Stimulated activated CD8-positive, alpha-beta memory T cell treated with anti-CD3 and anti-CD28 coated beads, Interleukin-12 subunit alpha, Interleukin-12 subunit beta, amount 100 ng/mL, for 24 hours (primary cell): ENCODE data around the gene NAP1L2.
"Not testable (repeated sequence)": the region's sequence is repeated elsewhere in the genome, so short reads cannot be mapped to it uniquely, and the experiment has no call there.

Source experiments
- DNase-seq: peaks from one replicate; pipeline ENCODE4 v3.0.0-alpha.2; 2020; ENCODE audit errors: extremely low read depth

Gene NAP1L2, protein sequence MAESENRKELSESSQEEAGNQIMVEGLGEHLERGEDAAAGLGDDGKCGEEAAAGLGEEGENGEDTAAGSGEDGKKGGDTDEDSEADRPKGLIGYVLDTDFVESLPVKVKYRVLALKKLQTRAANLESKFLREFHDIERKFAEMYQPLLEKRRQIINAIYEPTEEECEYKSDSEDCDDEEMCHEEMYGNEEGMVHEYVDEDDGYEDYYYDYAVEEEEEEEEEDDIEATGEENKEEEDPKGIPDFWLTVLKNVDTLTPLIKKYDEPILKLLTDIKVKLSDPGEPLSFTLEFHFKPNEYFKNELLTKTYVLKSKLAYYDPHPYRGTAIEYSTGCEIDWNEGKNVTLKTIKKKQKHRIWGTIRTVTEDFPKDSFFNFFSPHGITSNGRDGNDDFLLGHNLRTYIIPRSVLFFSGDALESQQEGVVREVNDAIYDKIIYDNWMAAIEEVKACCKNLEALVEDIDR

DNA sequence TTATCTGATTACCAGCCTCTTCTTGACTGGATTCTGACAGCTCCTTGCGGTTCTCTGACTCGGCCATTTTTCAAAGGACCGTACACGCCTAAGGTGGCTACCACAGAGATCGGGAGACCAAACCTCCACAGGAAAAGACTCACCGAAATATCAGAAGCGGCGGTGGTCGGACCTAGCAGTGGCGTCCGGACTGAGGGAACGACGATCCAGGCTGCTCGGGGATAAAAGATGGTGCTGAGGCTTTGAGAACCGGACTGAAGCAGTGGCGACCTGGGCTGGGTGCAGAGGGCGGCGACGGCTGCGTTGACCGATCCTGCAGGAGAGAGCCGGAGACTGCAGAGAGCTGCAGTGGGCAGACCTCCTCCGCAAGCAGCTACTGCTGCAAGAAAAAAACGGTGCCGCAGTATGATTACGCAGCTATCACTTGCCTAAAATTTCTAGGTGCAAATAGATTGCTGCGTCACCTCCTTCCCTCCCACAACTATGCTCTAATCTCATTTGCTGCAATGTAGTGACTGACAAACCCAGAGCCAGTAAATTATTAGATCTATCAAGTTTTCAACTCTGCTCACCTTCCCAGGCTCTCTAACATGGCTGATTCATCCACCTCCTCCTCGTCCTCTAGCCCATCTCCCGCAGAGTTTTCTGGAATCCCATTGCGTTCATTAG, at the start of gene NAP1L2:
Gene NAP1L2, minus strand, starts transcription at position 426 of the 669 bp plus-strand sequence. Its CDS starts 359 bp downstream, at position 67.
- no peak for DNase-seq

GRCh38 chrX:73262991-73263390, 48.3 kb upstream of the NAP1L2 start:
- DNase-seq = no peak

GRCh38 chrX:73239242-73239641, 24.6 kb upstream of the NAP1L2 start:
- DNase-seq = no peak

DNA sequence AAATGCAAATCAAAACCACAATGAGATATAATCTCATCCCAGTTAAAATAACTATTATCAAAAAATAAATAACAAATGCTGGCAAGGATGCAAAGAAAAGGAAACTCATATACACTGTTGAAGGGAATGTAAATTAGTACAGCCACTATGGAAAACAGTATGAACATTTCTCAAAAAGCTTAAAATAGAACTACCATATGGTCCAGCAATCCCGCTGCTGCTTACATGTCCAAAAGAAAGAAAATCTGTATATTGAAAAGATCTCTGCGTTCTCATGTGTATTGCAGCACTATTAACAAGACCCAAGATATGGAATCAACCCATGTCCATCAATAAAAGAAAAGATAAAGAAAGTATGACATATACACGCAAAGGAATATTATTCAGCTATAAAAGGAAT, 3.0 kb upstream of the NAP1L2 start:
- DNase-seq = no peak

GRCh38 chrX:73215246-73215645, 595 bp upstream of the NAP1L2 start:
- DNase-seq = no peak

DNA sequence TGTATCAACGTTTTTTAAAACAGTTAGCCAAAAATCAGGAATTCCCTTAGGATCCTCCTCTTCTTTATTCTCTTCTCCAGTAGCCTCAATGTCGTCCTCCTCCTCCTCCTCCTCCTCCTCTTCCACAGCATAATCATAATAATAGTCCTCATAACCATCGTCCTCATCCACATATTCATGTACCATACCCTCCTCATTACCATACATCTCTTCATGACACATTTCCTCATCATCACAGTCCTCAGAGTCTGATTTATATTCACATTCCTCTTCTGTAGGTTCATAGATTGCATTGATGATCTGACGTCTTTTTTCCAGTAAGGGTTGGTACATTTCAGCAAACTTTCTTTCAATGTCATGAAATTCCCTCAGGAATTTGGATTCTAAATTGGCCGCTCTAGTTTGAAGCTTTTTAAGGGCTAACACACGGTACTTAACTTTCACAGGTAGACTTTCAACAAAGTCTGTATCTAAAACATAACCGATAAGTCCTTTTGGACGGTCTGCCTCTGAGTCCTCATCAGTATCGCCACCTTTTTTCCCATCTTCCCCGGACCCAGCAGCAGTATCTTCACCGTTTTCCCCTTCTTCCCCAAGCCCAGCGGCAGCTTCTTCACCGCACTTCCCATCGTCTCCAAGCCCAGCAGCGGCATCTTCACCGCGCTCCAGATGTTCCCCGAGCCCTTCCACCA, 771 bp downstream of the NAP1L2 start:
- DNase-seq = no peak

DNA sequence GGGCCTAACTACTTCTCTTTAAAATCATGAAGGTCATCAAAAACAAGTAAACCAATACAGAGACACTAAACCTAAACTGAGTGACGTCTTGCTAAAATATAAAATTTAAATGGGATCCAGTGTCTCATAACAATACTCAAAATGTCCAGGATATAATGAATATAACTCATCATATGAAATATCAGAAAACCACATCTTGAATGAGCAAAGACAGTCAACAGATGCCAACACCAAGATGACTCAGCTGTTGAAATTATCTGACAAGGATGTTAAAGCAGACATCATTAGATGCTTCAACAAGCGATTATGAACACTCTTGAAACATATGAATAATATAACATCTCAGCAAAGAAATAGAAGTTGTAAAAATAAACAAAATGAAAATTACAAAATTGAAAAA, 8.3 kb downstream of the NAP1L2 start:
- no peak for DNase-seq

- no peak for DNase-seq
These were observed 32.0 kb downstream of the NAP1L2 start for GRCh38 chrX:73182502-73183114.

DNA sequence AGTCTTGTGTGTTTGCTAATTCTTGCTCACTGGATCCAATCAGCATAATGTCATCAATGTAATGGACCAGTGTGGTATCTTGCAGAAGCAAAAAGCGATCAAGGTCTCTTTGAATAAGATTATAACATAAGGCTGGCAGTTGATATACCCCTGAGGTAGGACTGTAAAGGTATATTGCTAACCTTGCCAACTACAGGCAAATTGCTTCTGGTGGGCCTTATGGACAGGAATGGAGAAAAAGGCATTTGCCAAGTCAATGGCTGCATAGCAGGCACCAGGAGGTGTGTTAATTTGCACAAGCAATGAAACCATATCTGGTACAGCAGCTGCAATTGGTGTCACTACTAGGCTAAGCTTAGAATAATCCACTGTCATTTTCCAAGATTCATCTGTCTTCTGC, 45.7 kb downstream of the NAP1L2 start:
- not testable (repeated sequence) for DNase-seq
